Fibroblast of the aortic adventitia (primary cell): ENCODE measurements around the gene KRTAP12-3. TPM values are rescaled to one million over a fixed set of nuclear protein-coding genes. Genes with fewer than 3 reads are reported as not detected.

Experiments
- DNase-seq: peaks from one replicate; pipeline ENCODE4 v3.0.0-alpha.2; 2010; ENCODE audit warnings: low read depth
- H3K4me3 ChIP-seq: 2 replicates; pipeline ENCODE4 v1.5.1; 2011; ENCODE audit warnings: low read depth, mild to moderate bottlenecking, control low read depth, low read length, moderate library complexity
- total RNA-seq: library from RNA; depleted of rRNA; stranded (reverse); fragments of >200 nt; gene quantifications from 2 replicates; pipeline ENCODE4 v1.2.3, GENCODE V29; 2012; ENCODE audit warnings: low replicate concordance
- TF ChIP-seq, protein P1 (sequence below): IDR thresholded peaks from 2 replicates; pipeline ENCODE4 v1.5.1; 2011; ENCODE audit warnings: mild to moderate bottlenecking, low read length, control low read depth, inconsistent platforms; ENCODE audit not compliant: insufficient read depth

Gene KRTAP12-3
- total RNA-seq, 1 donor: not detected

DNA sequence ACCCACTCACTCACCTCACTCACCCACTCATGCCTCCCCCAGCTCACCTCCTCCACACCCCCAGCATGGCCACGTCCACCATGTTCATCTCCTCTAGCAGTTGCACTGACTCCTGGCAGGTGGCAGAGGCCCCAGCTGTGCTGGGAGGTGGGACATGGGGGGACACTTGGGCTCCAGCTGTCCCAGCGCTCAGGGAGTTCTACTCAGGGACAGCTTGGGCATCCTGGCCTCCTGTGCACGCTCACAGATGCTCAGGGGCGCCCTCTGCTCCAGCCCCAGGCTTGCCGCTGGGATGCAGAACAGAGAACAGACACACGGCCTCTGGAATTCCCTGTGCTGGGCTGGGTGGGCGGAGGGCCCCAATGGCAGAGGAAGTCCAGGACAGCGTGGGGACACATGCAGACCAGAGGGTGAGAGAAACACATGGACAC is 40.6 kb upstream of the KRTAP12-3 start:
- TF ChIP-seq, protein P1, sequence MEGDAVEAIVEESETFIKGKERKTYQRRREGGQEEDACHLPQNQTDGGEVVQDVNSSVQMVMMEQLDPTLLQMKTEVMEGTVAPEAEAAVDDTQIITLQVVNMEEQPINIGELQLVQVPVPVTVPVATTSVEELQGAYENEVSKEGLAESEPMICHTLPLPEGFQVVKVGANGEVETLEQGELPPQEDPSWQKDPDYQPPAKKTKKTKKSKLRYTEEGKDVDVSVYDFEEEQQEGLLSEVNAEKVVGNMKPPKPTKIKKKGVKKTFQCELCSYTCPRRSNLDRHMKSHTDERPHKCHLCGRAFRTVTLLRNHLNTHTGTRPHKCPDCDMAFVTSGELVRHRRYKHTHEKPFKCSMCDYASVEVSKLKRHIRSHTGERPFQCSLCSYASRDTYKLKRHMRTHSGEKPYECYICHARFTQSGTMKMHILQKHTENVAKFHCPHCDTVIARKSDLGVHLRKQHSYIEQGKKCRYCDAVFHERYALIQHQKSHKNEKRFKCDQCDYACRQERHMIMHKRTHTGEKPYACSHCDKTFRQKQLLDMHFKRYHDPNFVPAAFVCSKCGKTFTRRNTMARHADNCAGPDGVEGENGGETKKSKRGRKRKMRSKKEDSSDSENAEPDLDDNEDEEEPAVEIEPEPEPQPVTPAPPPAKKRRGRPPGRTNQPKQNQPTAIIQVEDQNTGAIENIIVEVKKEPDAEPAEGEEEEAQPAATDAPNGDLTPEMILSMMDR: no peak
- H3K4me3 ChIP-seq: no peak overlapping the region
- DNase-seq: no peak

GRCh38 chr21:44618504-44618903 is 39.2 kb upstream of the KRTAP12-3 start:
- peak; percentile 6 for DNase-seq
- TF ChIP-seq, protein P1: peak; percentile 23
- no peak overlapping the region for H3K4me3 ChIP-seq

- no peak overlapping the region for H3K4me3 ChIP-seq
- TF ChIP-seq, protein P1: no peak
- DNase-seq: no peak
These were observed 38.8 kb upstream of the KRTAP12-3 start for GRCh38 chr21:44618909-44619308.

GRCh38 chr21:44619886-44620285 is 37.8 kb upstream of the KRTAP12-3 start:
- no peak for DNase-seq
- TF ChIP-seq, protein P1: no peak
- H3K4me3 ChIP-seq: no peak overlapping the region

DNA sequence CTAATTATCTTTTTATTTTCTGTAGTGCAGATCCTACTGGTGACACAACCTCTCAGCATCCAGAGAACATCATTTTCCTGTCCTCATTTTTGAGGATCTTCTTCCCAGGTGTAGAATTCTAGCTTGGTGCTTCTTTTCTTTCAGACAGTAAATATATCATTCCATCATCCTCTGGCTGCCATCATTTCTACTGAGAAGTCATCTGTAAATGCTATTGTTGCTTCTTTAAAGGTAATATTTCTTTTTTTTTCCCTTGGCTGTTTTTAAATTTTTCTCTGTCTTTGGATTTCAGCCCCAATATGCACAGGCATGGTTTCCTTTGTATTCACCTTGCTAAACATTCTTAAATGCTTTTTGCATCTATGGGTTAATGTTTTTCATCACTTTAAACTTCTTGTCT is 34.2 kb upstream of the KRTAP12-3 start:
- no peak for DNase-seq
- no peak overlapping the region for H3K4me3 ChIP-seq
- TF ChIP-seq, protein P1: no peak

DNA sequence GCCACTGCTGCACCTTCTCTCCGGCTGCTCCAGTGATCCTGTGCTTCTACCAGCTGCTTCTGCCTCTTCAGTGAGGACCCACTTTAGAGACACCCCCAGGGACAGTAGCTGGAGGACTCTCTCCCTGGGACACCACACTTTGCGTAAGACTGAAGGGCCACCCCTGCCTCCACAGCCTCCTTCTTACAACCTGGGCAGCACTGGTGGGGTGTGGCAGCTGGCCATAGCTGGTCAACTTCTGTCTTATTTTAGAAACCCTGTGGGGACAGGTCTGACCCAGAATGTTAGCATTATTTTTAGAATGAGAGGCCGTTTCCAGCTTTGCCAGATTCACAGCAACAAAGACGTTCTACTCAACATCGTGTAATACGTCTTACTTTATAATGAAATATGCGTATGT is 32.0 kb upstream of the KRTAP12-3 start:
- TF ChIP-seq, protein P1: no peak
- no peak for DNase-seq
- H3K4me3 ChIP-seq: no peak overlapping the region

- DNase-seq: no peak
- TF ChIP-seq, protein P1: no peak
- no peak overlapping the region for H3K4me3 ChIP-seq
These were observed 31.5 kb upstream of the KRTAP12-3 start for GRCh38 chr21:44626262-44626661.
